Measurements from ENCODE around the gene DIRAS2. TPM values are rescaled to one million over a fixed set of nuclear protein-coding genes. Genes with fewer than 3 reads are reported as not detected.
"Not testable (repeated sequence)": the region's sequence is repeated elsewhere in the genome, so short reads cannot be mapped to it uniquely, and the experiment has no call there.

DIRAS2 gene
- 0.39 and 2.7 TPM in 2 replicates for total RNA-seq

DNA sequence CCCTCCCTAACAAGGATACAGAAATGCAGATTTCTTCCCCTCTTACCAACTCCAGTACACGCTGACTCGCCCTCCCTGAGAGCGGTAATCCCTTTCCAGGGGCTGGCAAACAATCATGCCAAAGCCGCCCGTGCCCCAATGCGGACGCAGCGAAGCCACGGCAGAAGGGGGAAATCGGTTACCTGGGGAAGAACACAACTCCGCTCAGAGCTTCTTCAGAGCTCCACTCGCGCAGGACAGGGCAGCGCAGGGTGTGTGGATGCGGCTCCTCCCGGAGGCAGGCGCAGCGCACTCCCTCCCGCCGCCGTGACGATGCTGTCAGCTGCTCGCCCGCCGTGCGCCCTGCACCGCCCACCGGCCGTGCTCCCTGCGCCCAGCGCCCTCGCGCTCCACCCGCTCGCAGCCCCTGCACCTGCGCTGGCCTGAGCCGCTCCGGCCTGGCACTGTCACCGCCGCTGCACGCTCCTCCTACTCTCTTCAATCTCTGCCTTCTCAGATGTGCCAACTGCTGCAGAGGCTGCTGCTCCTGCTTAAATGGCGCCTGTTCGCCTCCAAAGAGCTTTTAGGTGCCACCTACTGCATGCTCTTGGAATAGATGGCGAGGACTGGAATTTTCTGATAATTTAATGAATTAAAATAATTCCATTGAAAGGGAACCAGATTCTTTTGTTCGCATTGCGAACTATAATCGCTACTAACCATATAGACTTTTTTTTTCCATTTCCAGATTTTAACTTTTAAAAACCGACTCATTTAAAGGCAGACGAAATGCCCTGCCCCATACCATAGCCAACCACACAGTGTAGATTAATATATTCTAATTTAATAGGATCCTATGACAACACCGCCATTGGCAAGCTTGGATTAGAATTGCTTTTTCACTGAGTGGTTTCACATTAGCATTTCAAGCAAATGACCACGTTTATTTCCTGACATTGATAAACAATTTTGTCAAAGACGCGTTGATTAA, at the start of gene DIRAS2:
TSS of gene DIRAS2 (minus strand) at position 255 of the 970 bp plus-strand sequence. CDS start 28,997 bp downstream, outside the sequence.
- DNase-seq (ENCODE audit: low read depth in 2 of 2), result peak; percentile 31 to 44

DNA sequence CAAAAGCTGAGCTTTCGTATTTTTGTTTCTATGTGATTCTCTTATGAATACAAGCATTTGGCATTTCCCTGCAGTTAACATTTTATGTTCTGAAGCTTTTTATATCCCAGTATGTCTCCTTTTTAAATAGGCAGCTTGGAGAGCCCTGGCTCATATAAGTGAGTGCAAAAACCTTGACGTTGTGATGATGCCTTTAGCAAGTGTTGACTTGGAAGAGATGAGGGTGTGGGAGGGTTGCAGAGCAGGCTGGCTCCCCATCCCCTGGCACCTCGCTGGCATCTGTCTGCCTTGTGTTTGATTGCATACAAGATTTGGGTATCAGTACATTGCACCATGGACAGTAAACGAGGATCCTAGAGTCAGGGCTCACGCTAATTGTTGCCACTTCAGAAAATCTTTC, 42.1 kb upstream of the DIRAS2 start:
- DNase-seq (ENCODE audit: low read depth in 2 of 2), result no peak

GRCh38 chr9:90684106-90684505, 41.5 kb upstream of the DIRAS2 start:
- DNase-seq (ENCODE audit: low read depth in 2 of 2), result no peak

DNA sequence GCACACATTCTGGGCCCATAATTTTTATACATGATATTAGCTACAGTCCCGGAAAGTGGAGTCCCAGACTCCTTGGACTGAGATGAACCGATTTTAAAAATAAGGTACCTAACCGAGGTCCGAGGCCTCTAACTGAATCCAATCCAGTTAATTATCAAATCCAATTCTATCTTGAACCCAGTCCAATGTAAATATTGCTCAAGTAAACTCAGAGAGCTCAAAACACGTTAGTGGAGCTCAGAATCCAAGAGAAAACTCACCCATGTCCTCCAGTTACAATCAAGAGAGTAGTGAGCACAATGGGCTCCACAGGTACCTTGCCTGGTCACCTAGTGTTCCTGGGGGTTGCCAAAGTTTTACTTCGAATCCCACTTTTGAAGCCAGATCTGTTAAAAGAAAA, 37.9 kb upstream of the DIRAS2 start:
- DNase-seq (ENCODE audit: low read depth in 2 of 2), result no peak

DNA sequence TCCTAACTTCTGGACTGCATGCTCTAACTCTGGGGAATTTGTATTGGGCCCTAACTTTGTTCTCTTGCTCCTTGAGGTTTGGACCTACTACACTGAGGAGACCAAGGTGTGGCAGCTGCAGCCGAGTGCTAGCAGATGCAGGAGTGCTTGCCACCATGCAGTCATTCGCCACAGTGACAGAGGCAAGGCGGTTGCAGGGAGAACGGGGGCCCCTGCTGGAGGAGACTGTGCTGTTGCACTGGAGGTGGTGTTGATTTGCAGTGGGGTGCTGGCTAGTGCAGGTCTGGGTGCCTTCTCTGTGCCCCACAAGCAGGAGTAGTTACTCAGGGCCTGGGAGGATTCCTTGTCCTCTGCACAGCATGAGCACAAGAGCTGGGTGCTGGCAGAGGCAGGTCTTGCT, 22.4 kb upstream of the DIRAS2 start:
- no peak for DNase-seq (ENCODE audit: low read depth in 2 of 2)

DNA sequence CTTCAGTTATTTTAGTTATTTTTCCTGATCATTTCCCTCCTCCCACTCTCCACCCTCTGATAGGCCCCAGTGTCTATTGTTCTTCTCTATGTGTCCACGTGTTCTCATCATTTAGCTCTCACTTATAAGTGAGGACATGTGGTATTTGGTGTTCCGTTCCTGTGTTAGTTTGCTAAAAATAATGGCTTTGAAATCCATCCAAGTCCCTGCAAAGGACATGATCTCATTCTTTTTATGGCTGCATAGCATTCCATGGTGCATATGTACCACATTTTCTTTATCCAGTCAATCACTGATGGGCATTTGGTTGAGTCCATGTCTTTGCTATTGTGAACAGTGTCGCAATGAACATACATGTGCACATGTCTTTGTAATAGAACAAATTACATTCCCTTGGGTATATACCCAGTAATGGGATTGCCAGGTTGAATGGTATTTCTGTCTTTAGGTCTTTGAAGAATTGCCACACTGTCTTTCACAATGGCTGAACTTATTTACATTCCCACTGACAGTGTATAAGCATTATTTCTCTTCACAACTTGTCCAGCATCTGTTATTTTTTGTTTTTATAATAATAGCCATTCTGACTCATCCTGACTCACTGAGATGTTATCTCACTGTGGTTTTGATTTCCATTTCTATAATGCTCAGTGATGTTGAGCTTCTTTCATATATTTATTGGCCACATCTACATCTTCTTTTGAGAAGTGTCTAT, 17.2 kb upstream of the DIRAS2 start:
- DNase-seq (ENCODE audit: low read depth in 2 of 2), result peak; percentile 24 to 25

GRCh38 chr9:90658783-90659182, 16.2 kb upstream of the DIRAS2 start:
- no peak for DNase-seq (ENCODE audit: low read depth in 2 of 2)

DNA sequence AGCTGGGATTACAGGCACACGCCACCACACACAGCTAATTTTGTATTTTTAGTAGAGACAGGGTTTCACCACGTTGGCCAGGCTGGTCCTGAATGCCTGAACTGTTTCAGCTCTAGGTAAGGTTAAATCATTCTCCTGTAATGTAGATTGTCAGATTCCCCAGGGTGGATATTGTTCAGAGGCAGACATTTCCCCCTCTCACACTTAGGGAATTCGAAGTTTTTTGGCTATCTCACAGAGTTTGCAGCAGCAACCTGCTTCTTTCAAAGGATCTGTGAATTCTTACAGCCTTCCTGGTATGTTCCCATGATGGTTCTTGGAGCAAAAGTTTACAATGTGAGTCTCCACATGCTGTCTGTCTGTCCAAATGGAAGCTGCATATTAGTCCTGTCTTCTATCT, 15.6 kb upstream of the DIRAS2 start:
- DNase-seq (ENCODE audit: low read depth in 2 of 2), result no peak

DNA sequence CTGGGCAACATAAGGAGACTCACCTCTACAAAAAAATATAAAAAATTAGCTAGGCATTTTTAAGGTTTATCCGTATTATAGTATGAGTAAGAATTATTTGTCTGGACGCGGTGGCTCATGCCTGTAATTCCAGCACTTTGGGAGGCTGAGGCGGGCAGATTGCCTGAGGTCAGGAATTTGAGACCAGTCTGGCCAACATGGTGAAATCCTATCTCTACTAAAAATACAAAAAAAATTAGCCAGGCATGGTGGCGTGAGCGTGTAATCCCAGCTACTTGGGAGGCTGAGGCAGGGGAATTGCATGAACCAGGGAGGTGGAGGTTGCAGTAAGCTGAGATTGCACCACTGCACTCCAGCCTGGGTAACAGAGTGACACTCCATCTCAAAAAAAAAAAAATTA, 14.3 kb upstream of the DIRAS2 start:
- not testable (repeated sequence) for DNase-seq (ENCODE audit: low read depth in 2 of 2)

DNA sequence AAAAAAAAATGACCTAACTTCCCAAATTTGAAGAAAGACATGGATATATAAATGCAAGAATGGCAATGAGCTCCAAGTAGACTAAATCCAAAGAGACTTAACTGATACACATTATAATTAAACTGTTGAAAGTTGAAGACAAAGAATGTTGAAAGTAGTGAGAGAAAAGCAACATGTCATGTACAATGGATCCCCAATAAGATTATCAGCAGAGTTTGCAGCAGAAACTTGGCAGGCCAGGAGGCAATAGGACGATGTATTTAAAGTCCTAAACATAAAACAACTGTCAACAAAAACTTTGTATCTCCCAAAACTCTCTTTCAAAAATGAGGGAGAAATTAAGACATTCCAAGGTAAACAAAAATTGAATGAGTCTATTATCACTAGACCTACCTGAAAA, 8.6 kb upstream of the DIRAS2 start:
- no peak for DNase-seq (ENCODE audit: low read depth in 2 of 2)

DNA sequence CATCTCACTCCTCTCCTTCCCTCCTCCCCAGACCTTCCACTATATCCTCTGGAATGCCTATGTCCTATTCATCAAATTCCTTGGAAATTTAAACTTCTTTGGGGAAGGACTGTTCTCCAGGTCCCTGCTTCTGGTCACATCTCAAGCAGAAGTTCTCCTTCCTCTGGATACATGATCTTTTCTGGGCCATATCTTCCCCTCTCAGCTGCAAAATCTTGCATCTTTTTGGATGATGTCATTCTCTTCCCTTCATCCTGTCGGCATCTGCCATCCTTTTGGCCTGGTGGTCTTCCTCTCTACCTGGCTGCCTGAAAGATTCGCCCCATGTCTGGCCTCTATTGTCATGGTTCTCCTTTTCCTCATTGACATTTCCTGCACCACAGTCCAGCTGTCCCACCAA, 5.2 kb upstream of the DIRAS2 start:
- DNase-seq (ENCODE audit: low read depth in 2 of 2), result no peak

- no peak for DNase-seq (ENCODE audit: low read depth in 2 of 2)
These were observed 3.1 kb upstream of the DIRAS2 start for GRCh38 chr9:90645721-90646120.

GRCh38 chr9:90641884-90642487, 638 bp downstream of the DIRAS2 start:
- no peak for DNase-seq (ENCODE audit: low read depth in 2 of 2)

- no peak for DNase-seq (ENCODE audit: low read depth in 2 of 2)
These were observed 1.5 kb downstream of the DIRAS2 start for GRCh38 chr9:90641086-90641485.

DNA sequence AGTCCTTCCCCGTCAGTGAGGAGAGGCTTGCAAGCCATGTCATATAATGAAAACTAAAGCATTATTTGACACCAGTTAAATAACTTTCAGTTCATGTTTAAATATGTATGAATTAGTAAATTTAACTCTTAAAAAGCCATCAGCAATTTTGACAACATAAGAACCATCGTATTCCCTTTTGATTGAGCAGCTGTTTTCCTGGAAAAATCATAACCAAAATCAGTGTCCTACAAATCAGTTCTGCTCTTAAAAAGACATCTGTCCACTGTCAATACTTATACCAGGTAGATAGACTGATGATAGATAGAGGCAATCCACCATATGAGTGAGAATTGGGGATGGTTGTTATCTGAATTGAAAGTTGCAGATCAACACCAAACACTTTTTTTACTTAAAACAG, 2.3 kb downstream of the DIRAS2 start:
- no peak for DNase-seq (ENCODE audit: low read depth in 2 of 2)

- no peak for DNase-seq (ENCODE audit: low read depth in 2 of 2)
These were observed 5.0 kb downstream of the DIRAS2 start for GRCh38 chr9:90637626-90638025.

GRCh38 chr9:90632647-90633207, 9.9 kb downstream of the DIRAS2 start:
- DNase-seq (ENCODE audit: low read depth in 2 of 2), result no peak

DNA sequence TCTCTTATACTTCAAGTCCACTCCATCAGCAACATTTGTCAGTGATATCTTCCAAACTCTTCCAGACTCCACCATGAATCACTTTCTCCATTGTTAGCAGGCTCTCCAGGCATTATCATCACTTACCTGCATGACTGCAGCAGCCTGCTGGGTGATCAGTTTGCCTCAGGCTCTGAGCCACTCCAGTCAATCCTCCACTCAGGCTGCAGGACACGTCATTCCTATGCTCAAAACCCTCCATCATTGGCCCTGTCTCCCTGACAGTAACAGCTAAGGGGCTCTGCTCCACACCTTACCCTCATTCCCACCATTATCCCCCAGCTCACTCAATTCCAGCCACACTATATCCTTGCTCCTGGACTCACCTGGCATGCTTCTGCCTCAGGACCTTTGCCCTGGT, 10.7 kb downstream of the DIRAS2 start:
- DNase-seq (ENCODE audit: low read depth in 2 of 2), result no peak

- no peak for DNase-seq (ENCODE audit: low read depth in 2 of 2)
These were observed 12.6 kb downstream of the DIRAS2 start for GRCh38 chr9:90629991-90630390.

DNA sequence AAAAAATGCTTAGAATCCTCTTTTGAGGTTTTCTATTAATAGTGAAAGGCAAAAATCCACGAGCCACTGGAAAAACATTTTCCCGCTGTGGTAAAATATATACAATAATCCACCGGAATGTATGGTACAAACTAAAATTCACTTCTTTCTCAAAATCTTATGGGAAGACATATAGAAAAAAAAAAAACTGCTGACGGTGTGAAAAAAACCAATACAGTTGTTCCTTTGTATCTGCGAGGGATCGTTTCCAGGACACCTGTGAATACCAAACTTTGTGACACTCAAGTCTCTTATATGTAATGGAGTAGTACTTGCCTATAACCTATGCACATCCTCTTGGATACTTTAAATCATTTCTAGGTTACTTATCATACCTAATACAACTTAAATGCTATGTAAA, 13.3 kb downstream of the DIRAS2 start:
- no peak for DNase-seq (ENCODE audit: low read depth in 2 of 2)

DNA sequence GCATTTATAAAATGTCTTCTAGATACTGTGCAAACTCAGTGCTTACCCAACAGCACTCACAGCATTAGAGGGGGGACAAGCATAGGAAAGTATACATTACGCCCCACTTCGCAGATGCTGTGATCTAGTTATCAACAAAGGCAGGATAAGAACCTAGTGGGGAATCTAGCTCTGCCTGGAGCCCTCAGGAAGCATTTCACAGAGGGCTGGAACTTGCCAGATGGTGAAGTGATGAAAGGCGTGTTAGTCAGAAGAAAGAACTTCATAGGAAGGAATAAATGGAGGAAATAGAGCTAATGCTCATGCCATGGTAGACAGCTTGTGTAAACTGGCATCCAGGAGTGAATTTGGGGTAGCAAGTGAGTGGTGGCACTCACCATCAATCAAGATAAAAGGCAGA, 25.8 kb downstream of the DIRAS2 start:
- DNase-seq (ENCODE audit: low read depth in 2 of 2), result no peak

GRCh38 chr9:90613502-90613901, 29.1 kb downstream of the DIRAS2 start:
- no peak for DNase-seq (ENCODE audit: low read depth in 2 of 2)

All from dermis microvascular lymphatic vessel endothelial cell (primary cell).